GM23248 (cell line): Measurements from ENCODE around the gene NFATC3. TPM values are rescaled to one million over a fixed set of nuclear protein-coding genes. Genes with fewer than 3 reads are reported as not detected.

Source experiments
- DNase-seq: peaks from one replicate; pipeline ENCODE4 v3.0.0-alpha.2; 2015
- H2AFZ ChIP-seq: fragments of 200-600 bp; sonication (generic); 2 replicates; pipeline ENCODE4 v1.6.1; 2016; ENCODE audit warnings: antibody characterized with exemption
- H3F3A ChIP-seq: fragments of 200-600 bp; sonication (generic); 2 replicates; pipeline ENCODE4 v1.6.1; 2016; ENCODE audit warnings: mild to moderate bottlenecking, antibody characterized with exemption, mixed run types; ENCODE audit not compliant: insufficient read depth
- H3K27ac ChIP-seq: fragments of 200-600 bp; sonication (generic); 2 replicates; pipeline ENCODE4 v1.5.1; 2016; ENCODE audit warnings: mild to moderate bottlenecking
- H3K27me3 ChIP-seq: fragments of 200-600 bp; sonication (generic); replicated peaks from 2 replicates; pipeline ENCODE4 v1.6.1; 2016; ENCODE audit warnings: mild to moderate bottlenecking; ENCODE audit not compliant: insufficient read depth
- H3K36me3 ChIP-seq: fragments of 200-600 bp; sonication (generic); 2 replicates; pipeline ENCODE4 v1.6.1; 2016; ENCODE audit warnings: low read depth, mild to moderate bottlenecking
- H3K4me1 ChIP-seq: fragments of 200-600 bp; sonication (generic); 2 replicates; pipeline ENCODE4 v1.6.1; 2016; ENCODE audit warnings: mild to moderate bottlenecking; ENCODE audit not compliant: insufficient read depth
- H3K4me2 ChIP-seq: fragments of 200-600 bp; sonication (generic); one replicate; pipeline ENCODE4 v1.6.1; 2016; ENCODE audit warnings: mild to moderate bottlenecking; ENCODE audit not compliant: unreplicated experiment
- H3K4me3 ChIP-seq: fragments of 200-600 bp; sonication (generic); 2 replicates; pipeline ENCODE4 v1.5.1; 2016; ENCODE audit warnings: mild to moderate bottlenecking
- H3K79me2 ChIP-seq: fragments of 200-600 bp; sonication (generic); 2 replicates; pipeline ENCODE4 v1.6.1; 2016; ENCODE audit warnings: mild to moderate bottlenecking; ENCODE audit not compliant: insufficient read depth
- H3K9ac ChIP-seq: fragments of 200-600 bp; sonication (generic); 2 replicates; pipeline ENCODE4 v1.6.1; 2016; ENCODE audit warnings: mild to moderate bottlenecking
- H3K9me2 ChIP-seq: fragments of 200-600 bp; sonication (generic); 2 replicates; pipeline ENCODE4 v1.6.1; 2016; ENCODE audit warnings: mixed run types, mild to moderate bottlenecking, moderate library complexity; ENCODE audit not compliant: insufficient read depth
- H3K9me3 ChIP-seq: fragments of 200-600 bp; sonication (generic); one replicate; pipeline ENCODE4 v1.6.1; 2017; ENCODE audit warnings: low read depth
- H4K20me1 ChIP-seq: fragments of 200-600 bp; sonication (generic); 2 replicates; pipeline ENCODE4 v1.6.0; 2016; ENCODE audit not compliant: insufficient read depth
- EZH2 ChIP-seq: fragments of 200-600 bp; sonication (generic); IDR thresholded peaks from 2 replicates; pipeline ENCODE4 v1.6.1; 2018; ENCODE audit warnings: antibody characterized with exemption, mild to moderate bottlenecking; ENCODE audit not compliant: insufficient read depth, poor library complexity, severe bottlenecking
- EZH2phosphoT487 ChIP-seq: fragments of 200-600 bp; sonication (generic); IDR thresholded peaks from 2 replicates; pipeline ENCODE4 v1.6.1; 2018; ENCODE audit warnings: antibody characterized with exemption, moderate library complexity, mild to moderate bottlenecking, low read depth; ENCODE audit not compliant: insufficient read depth
- WGBS, 2 experiments: methylation state at CpG; one replicate each; pipeline ENCODE4 v1.1.6; 2015 to 2017; ENCODE audit warnings: low lambda C conversion rate in 2 of 2, low coverage in 1 of 2; ENCODE audit errors: missing lambda C conversion rate in 2 of 2; 5-methylcytosine and 5-hydroxymethylcytosine counted together
- in situ Hi-C: fragments of 300-500 bp; cut with MboI; formaldehyde crosslinking; loops from 2 replicates; pipeline ENCODE4 v1.15.0; 2020
- polyA plus RNA-seq: library from polyadenylated mRNA; unstranded; fragments of >200 nt; fragmentation: Nextera tagmentation; extraction: Ambion mirVana; gene quantifications from 2 replicates; pipeline ENCODE4 v1.2.1, GENCODE V29; 2016
- total RNA-seq: library from RNA; depleted of rRNA; stranded (reverse); fragments of >200 nt; shearing (Covaris generic); gene quantifications from 2 replicates; pipeline ENCODE4 v1.2.3, GENCODE V29; 2014

The NFATC3 gene
- total and polyA plus RNA-seq, 2 experiments from 2014 or later: 10.2 to 14.2 TPM

DNA sequence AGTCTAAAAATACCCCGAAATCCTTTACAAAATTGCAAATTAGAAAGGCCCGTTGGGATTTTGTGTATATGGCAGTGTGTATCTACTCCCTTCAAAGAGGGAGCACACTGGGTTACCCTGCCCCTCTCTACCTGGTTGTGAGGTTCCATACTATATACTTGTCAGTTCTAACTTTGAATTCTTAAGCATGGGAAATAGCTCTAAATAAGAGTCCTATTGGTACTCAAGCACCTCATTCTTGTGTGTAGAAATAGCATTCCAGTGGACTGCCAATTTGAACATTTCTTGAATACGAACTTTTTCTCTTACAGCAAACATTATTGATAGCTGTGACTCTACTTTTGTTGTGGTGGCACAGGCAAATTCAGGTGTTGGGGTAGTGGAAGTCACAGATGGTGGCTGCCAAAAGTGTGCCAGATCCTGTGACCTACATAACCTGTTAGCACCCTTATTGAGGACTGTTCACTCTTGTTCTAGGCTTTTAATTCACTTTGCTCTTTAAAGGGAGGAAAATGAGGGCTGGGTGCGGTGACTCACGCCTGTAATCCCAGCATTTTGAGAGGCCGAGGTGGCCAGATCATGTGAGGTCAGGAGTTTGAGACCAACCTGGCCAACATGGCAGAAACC is 134.7 kb downstream of the NFATC3 start:
- Histone ChIP-seq H3K4me3 (no peak overlapping the region), H3K27me3 (no peaks in the 10 kb centered on the region), H3K4me1 (no peaks in the 10 kb centered on the region), H3K9ac (no peak overlapping the region), H4K20me1 (no peaks in the 10 kb centered on the region), H3K79me2 (no peaks in the 10 kb centered on the region), H3K27ac (no peak overlapping the region), H3K36me3 (no peaks in the 10 kb centered on the region), H3F3A (no peaks in the 10 kb centered on the region), H2AFZ (no peak overlapping the region), H3K4me2 (no peak overlapping the region), H3K9me2 (no peaks in the 10 kb centered on the region), H3K9me3 (no peaks in the 10 kb centered on the region)
- no peak for DNase-seq
- TF ChIP-seq EZH2 (no peak), EZH2phosphoT487 (no peak)
- 95 to 98% methylated on average over 6 of the region's 6 CpGs for whole genome bisulfite sequencing, 2 experiments
- in situ Hi-C loops: no loop called here

DNA sequence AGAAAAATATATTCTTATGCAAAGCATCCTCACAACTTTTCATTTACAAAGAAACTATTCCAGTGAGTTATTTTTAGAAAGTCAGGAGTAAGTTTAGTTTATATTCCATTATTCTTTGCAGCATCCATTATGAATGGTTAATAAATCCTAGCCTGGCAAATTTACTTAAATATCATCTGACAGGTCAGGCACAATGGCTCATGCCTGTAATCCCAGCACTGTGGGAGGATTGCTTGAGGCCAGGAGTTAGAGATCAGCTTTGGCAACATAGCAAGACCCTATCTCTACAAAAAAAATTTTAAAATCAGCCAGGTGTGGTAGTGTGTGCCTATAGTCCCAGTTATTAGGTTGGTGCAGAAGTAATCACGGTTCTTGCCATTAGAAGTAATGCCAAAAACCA is 137.9 kb downstream of the NFATC3 start:
- H3K9me3 ChIP-seq: no peaks in the 10 kb centered on the region
- H3K27ac ChIP-seq: no peak overlapping the region
- no peak for TF ChIP-seq EZH2phosphoT487
- no peak for TF ChIP-seq EZH2
- H4K20me1 ChIP-seq: no peaks in the 10 kb centered on the region
- H3K36me3 ChIP-seq: no peaks in the 10 kb centered on the region
- no peaks in the 10 kb centered on the region for H3K79me2 ChIP-seq
- no peak overlapping the region for H3K9ac ChIP-seq
- H3K27me3 ChIP-seq: no peaks in the 10 kb centered on the region
- H3K4me3 ChIP-seq: no peak overlapping the region
- no peaks in the 10 kb centered on the region; the same call in 1 of the 2 replicates for H3K4me1 ChIP-seq
- H3F3A ChIP-seq: 0 out of 2 replicates have a peak, but pooled peaks cover 3% of the 10 kb centered on the region
- H3K9me2 ChIP-seq: no peaks in the 10 kb centered on the region
- H3K4me2 ChIP-seq: no peak overlapping the region
- WGBS, 2 experiments: 87 to 100% methylated on average over 1 of the region's 1 CpG
- in situ Hi-C loops: no loop called here
- no peak for DNase-seq
- H2AFZ ChIP-seq: no peak overlapping the region

DNA sequence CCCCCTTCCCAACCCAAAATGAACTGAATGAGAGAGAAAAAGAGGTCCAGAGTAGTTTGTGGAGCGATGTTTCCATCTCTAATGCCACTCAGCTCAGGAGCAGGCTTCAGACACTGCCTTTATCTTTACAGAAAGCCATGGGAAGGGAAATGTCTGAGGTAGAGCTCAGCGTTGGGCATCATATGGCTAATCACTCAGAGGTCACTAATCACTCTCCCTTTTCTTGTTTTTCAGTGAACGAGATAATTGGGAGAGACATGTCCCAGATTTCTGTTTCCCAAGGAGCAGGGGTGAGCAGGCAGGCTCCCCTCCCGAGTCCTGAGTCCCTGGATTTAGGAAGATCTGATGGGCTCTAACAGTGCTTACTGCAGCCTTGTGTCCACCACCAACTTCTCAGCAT is 140.9 kb downstream of the NFATC3 start:
- no peak overlapping the region for H3K9ac ChIP-seq
- no peaks in the 10 kb centered on the region for H3K9me3 ChIP-seq
- in situ Hi-C loops: no loop called here
- H3K27ac ChIP-seq: no peak overlapping the region
- no peak for DNase-seq
- H4K20me1 ChIP-seq: no peaks in the 10 kb centered on the region
- WGBS, 2 experiments: 75 to 77% methylated on average over 4 of the region's 4 CpGs
- no peaks in the 10 kb centered on the region for H3K9me2 ChIP-seq
- H3K4me3 ChIP-seq: no peak overlapping the region
- no peak for TF ChIP-seq EZH2
- TF ChIP-seq EZH2phosphoT487: no peak
- no peak overlapping the region for H2AFZ ChIP-seq
- no peaks in the 10 kb centered on the region for H3K36me3 ChIP-seq
- no peak overlapping the region for H3K4me2 ChIP-seq
- H3K27me3 ChIP-seq: no peaks in the 10 kb centered on the region
- H3F3A ChIP-seq: 0 out of 2 replicates have a peak, but pooled peaks cover 3% of the 10 kb centered on the region
- no peaks in the 10 kb centered on the region; the same call in 1 of the 2 replicates for H3K4me1 ChIP-seq
- no peaks in the 10 kb centered on the region for H3K79me2 ChIP-seq

DNA sequence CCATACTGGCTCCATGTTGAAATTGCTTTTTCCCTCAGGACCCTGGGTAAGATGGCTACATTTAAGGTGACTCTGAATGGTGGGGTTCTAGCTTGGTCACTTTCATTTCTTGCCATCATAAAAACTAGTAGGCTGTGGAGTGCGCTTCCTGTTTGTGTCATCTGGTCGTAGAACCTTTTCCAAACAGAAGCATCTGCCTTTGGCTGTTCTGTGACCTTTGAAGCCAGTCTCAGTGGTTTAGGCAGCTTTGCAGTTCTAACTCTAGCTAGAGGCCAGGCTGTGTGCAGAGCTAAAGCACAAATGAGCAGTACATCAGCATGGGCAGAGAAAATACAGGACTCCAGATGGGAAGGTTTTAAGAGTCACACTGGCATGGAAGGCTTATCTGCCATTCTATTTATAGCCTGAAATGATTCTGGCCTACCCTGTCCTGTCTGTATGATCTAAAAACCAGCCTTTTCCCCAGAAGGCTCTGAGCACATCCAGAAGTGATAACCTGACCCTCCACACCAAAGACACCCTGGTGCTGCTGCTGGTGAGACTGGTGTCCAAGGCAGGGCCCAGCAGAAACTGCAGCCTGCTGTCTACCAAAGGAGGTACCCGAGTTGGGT is 142.1 kb downstream of the NFATC3 start:
- H3K9me2 ChIP-seq: no peaks in the 10 kb centered on the region
- H3K4me2 ChIP-seq: no peak overlapping the region
- in situ Hi-C loops: no loop called here
- no peaks in the 10 kb centered on the region for H3K79me2 ChIP-seq
- no peak overlapping the region for H2AFZ ChIP-seq
- no peaks in the 10 kb centered on the region for H3K36me3 ChIP-seq
- H3K9ac ChIP-seq: no peak overlapping the region
- TF ChIP-seq EZH2phosphoT487 (no peak), EZH2 (no peak)
- no peak overlapping the region for H3K27ac ChIP-seq
- H3K27me3 ChIP-seq: no peaks in the 10 kb centered on the region
- H3K4me3 ChIP-seq: no peak overlapping the region
- H3F3A ChIP-seq: 0 out of 2 replicates have a peak, but pooled peaks cover 3% of the 10 kb centered on the region
- no peaks in the 10 kb centered on the region for H3K9me3 ChIP-seq
- 69 to 76% methylated on average over 3 of the region's 3 CpGs for WGBS, 2 experiments
- H4K20me1 ChIP-seq: no peaks in the 10 kb centered on the region
- no peaks in the 10 kb centered on the region; the same call in 1 of the 2 replicates for H3K4me1 ChIP-seq
- DNase-seq: no peak
